Activated effector memory CD4-positive, alpha-beta T cell treated with anti-CD3 and anti-CD28 coated beads, Interleukin-2, amount 50 U/mL, for 16 hours (primary cell): ENCODE results near the gene LRRC19.

Experiments
- DNase-seq: peaks from one replicate; pipeline ENCODE4 v3.0.0-alpha.2; 2020

The LRRC19 gene, protein sequence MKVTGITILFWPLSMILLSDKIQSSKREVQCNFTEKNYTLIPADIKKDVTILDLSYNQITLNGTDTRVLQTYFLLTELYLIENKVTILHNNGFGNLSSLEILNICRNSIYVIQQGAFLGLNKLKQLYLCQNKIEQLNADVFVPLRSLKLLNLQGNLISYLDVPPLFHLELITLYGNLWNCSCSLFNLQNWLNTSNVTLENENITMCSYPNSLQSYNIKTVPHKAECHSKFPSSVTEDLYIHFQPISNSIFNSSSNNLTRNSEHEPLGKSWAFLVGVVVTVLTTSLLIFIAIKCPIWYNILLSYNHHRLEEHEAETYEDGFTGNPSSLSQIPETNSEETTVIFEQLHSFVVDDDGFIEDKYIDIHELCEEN

DNA sequence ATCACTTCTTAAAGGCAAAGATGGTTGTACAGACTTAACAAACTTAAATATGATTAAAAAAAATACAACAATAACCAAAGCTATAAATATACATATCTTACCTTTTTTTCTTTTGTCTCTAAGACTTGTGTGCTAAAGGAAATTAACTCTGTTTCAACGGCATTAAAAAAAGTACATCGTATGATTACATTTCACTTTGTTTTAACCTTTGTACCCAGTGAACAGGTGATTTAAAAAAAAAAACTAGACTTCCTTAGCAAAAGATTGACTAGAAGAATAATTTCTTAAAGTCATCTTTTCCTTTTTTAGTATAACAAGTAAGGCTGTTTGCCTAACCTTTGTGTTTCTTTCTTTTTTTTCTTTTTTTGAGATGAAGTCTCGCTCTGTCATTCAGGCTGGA is at the start of gene LRRC19:
Gene LRRC19 (minus strand): TSS at position 182 of the 400 bp plus-strand sequence. CDS start 5,978 bp downstream, outside the sequence.
- DNase-seq = no peak

DNA sequence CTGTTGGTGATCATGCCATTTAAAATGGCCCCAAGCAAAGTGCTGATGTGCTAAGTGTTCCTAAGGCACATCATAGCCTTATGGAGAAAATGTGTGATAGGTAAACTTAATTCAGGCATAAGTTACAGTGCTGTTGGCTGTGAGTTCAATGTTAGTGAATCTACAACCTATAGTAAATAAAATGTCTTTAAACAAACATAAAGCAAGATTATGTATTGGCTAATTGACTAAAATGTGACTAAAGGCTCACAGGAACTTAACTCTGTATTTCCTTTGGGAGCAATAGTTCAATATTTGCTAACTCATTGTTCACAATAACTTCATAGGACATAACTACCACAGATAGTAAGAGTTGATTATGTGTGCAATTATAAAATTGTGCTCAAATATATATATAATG is 49.4 kb upstream of the LRRC19 start:
- no peak for DNase-seq

DNA sequence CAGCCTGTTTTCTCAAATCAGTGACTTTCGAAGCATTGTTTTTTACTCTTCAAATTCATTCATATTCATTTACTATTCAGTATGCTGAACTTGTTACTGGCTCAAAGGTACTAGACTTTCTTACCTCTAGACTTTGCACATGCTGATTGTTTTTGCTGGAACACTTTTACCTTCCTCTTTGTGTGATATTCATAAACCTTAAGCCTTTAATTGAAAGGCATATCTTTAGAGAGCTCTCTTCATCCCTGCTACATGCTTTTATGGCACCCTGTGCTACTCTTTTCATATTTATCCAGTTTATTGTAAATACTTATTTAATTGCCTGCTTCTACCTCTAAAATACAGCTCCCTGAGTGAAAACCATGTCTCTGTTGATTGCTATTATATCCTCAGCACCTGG is 48.7 kb upstream of the LRRC19 start:
- DNase-seq = no peak

GRCh38 chr9:27053369-27054022 is 48.0 kb upstream of the LRRC19 start:
- DNase-seq = no peak

- DNase-seq = no peak
Measured at GRCh38 chr9:27047136-27047535, 41.7 kb upstream of the LRRC19 start.

DNA sequence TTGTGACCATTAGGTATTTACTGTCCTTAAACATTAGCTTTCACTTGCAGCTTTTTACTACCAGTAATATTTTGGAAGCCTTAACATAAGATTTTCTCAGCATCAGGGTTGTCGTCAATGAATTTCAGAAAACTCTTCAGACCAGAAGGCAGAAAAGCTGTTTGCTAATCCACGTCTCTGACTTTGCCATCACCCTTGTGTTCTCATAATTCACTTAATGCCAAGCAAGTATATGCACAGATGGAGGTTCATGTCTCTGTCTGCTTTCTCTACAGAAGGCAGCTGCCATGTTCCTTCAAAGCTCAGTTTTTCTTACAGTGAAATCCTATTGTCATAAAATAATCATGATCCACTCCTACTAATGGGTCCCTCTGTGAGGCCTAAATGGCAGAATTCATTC is 37.7 kb upstream of the LRRC19 start:
- no peak for DNase-seq

DNA sequence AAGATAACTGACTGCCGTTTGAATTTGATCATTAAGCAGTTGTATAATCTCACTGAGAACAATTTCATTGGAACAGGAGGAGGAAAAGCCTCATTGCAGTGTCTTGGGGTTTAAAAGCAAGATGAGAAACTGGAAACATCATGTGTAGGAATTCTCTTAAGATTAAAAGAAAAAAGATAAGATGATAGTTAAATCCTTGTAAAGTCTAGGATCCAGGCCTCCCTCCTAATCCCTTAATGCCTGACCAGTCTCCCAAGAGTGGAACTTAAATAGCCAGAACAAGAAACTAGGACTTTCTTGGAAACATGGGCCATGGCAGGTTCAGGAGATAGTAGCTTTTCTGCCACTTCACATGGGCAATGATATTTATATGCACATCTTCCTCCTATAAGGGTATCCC is 37.0 kb upstream of the LRRC19 start:
- DNase-seq = no peak

DNA sequence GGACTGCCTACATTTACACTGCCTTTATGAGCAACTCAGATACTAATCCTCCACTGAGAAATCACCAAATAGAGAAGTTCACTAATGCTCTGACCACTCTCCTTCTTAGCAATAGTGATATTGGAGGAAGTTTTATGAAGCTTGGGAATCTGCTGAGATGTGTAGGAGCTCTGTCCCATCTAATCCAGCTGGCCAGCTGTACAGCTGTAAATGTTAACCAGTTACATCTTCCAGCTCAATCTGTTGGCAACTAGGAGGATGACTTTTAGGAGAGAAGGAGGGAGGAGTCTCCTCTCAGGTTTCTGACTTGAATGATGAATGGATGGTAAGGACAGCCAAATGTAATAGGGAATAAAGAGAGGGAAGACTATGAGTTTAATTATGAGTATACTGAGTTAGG is 36.3 kb upstream of the LRRC19 start:
- no peak for DNase-seq

- DNase-seq = no peak
Measured at GRCh38 chr9:27037499-27037898, 32.0 kb upstream of the LRRC19 start.

- peak; percentile 75 for DNase-seq
Measured at GRCh38 chr9:27033815-27034403, 28.4 kb upstream of the LRRC19 start.

GRCh38 chr9:27029186-27029585 is 23.7 kb upstream of the LRRC19 start:
- DNase-seq = no peak

- DNase-seq = no peak
Measured at GRCh38 chr9:27022920-27023319, 17.4 kb upstream of the LRRC19 start.

DNA sequence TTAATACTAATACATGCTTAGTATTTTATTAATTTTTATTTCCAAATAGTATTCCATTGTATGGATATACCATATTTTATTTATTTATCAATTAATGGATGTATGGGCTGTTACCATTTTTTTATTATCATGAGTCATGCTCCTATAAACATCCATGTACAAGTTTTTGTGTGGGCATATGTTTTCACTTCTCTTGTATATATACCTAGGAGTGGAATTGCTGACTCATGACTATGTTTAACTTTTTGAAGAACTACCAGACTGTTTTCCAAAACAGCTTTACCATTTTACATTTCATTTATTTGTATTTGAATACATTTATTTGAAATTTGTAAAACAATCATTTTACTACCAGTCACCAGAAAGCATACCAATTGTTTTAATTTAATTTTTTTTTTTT is 14.1 kb upstream of the LRRC19 start:
- no peak for DNase-seq

GRCh38 chr9:27003426-27004077 is 1.9 kb downstream of the LRRC19 start:
- DNase-seq = no peak

DNA sequence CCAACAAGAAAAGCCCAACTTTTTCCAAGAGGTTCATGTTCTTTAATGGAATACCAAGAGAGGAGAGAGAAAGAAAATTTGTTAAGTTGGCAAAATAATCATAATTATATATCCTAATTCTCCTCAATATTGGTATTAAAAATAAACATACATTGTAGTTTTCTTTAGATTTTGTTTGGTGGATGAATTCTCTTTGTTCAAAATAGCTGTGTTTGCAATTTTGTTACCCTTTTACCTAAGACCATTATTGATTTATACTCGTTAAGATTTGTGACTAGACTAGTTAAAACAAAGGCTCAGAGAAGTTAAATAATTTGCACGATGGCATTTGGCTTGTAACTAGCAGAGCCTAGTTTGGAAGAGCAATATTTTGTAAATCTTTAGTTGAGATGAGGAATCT is 9.7 kb downstream of the LRRC19 start:
- DNase-seq = no peak

- DNase-seq = no peak
Measured at GRCh38 chr9:26983340-26983739, 22.1 kb downstream of the LRRC19 start.

DNA sequence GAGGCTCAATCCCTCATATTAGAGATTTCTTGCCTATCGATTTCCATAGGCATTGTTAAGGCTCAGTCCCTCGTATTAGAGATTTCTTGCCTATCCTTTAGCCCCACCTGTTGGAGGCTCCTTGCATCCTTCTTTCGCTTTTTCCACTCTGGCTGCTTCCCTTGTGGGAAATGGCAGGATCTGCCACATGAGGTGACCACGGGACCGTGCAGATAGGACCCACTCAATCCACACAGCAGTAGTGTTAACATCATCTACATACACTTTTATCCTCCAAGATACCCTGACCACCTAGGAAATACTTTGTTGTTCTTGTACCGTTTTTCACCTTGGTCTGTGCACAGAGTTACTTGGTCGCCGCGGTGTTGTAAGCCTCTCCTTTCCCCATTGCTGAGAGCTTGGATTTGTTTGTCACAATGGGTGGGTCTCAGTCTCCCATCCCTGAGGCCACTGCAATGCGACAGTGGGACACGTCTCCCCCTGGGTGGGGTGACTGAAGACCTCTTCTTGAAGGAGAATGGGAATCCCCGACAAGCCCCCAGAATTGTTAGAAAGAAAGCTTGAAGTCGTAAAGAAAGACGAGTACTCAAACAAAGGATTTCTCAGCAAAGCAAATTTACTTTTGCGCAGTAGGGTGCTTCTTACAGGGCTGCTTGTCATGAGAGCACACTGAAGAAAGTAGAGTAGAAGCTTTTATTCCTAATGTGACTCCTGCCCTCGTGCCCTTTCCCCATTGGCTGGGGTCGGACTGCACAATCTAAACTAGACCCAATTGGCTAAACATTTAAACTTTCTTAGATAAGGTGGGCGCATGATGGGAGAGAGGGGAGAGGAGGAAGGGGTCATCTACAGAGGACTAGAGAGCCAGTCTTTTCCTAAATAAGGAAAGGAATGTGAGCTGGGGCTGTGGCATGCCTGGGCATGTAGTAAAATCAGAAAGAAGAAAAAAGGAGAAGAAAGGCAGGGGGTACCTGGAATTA is 29.5 kb downstream of the LRRC19 start:
- DNase-seq = no peak

- no peak for DNase-seq
Measured at GRCh38 chr9:26974927-26975326, 30.5 kb downstream of the LRRC19 start.

- DNase-seq = no peak
Measured at GRCh38 chr9:26973989-26974388, 31.5 kb downstream of the LRRC19 start.

DNA sequence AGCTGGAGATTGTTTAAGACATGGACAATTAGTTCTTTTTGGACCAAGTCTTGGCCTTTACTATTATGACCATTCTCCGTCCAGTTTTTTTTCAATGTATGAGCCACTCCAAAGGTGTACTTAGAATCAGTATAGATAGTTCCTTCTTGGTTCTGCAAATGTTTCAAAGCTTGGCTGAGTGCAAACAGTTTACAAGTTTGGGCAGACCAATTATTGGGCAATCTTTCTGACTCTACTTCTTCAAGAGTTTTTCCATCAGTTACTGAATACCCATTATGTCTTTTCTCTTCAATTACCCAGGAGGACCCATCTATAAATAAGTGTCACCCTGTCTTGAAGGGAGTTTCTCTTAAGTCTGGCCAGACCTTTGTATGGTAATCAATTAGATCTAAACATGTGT is 33.8 kb downstream of the LRRC19 start:
- no peak for DNase-seq

DNA sequence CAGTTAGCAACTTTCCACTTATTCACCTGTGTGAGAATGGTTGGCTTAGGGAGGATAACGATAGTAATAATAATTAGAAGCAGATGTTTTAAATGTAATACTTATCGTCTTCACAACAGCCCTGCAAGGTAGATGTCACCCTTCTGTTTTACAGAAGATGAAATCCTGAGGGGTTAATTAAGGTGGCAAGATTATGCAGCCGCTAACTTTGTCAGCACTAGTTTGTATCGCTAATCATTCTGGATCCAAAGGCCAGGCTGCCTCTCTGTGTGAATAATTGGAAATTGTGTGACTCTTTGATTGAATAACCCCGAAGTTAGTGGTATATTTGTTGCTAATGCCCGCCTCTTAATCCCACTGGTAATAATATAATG is 48.6 kb downstream of the LRRC19 start:
- DNase-seq = no peak
